OCI-LY7 (cell line): ENCODE data around the gene EYS. TPM values are rescaled to one million over a fixed set of nuclear protein-coding genes. Genes with fewer than 3 reads are reported as not detected.

Source experiments
- BruUV-seq: library from RNA; stranded (reverse); fragments of 400-500 nt; replicated peaks from 2 replicates; lab custom pipeline; 2021; lab: Mats Ljungman, UMichigan
- CTCF ChIA-PET: fragments of 300-600 bp; sonication (Branson Sonifier 250); formaldehyde crosslinking; loops from one replicate; lab custom pipeline; 2022; ENCODE audit warnings: antibody characterized with exemption; ENCODE audit not compliant: unreplicated experiment; lab: Charles Lee
- POLR2A ChIA-PET: fragments of 300-600 bp; sonication (Branson Sonifier 250); formaldehyde crosslinking; loops from one replicate; lab custom pipeline; 2022; ENCODE audit warnings: antibody characterized with exemption; lab: Charles Lee
- DNase-seq: peaks from one replicate; pipeline ENCODE4 v3.0.0-alpha.2; 2015; ENCODE audit warnings: low spot score
- H2AFZ ChIP-seq: fragments of 200-600 bp; sonication (generic), shearing (Covaris generic); 2 replicates; pipeline ENCODE4 v1.6.1; 2014; ENCODE audit warnings: mild to moderate bottlenecking, antibody characterized with exemption, low read length, moderate library complexity
- H3K27ac ChIP-seq: fragments of 200-600 bp; sonication (generic); 2 replicates; pipeline ENCODE4 v1.5.1; 2014; ENCODE audit warnings: mixed run types, low read depth, mild to moderate bottlenecking, moderate library complexity, low read length, inconsistent platforms; ENCODE audit not compliant: poor library complexity, severe bottlenecking
- H3K36me3 ChIP-seq: fragments of 200-600 bp; sonication (generic); 2 replicates; pipeline ENCODE4 v1.6.1; 2014; ENCODE audit warnings: mild to moderate bottlenecking, antibody characterized with exemption, low read length, moderate library complexity, mixed read lengths; ENCODE audit not compliant: insufficient read depth
- H3K4me1 ChIP-seq: fragments of 200-600 bp; sonication (generic); 2 replicates; pipeline ENCODE4 v1.5.1; 2014; ENCODE audit warnings: mild to moderate bottlenecking, low read length; ENCODE audit not compliant: insufficient read depth, poor library complexity, severe bottlenecking
- H3K4me2 ChIP-seq: fragments of 200-600 bp; sonication (generic); 2 replicates; pipeline ENCODE4 v1.6.1; 2014; ENCODE audit warnings: mild to moderate bottlenecking, low read length
- H3K4me3 ChIP-seq: fragments of 200-600 bp; sonication (generic); 2 replicates; pipeline ENCODE4 v1.5.1; 2014; ENCODE audit warnings: mild to moderate bottlenecking, low read depth, low read length; ENCODE audit not compliant: poor library complexity, severe bottlenecking
- H3K79me2 ChIP-seq: fragments of 200-600 bp; sonication (generic); 2 replicates; pipeline ENCODE4 v1.6.1; 2016; ENCODE audit warnings: low read depth, mild to moderate bottlenecking, low read length, moderate library complexity, mixed read lengths; ENCODE audit not compliant: insufficient read depth
- H3K9me2 ChIP-seq: fragments of 200-600 bp; sonication (generic); 2 replicates; pipeline ENCODE4 v1.6.1; 2016; ENCODE audit warnings: mild to moderate bottlenecking, low read length, mixed read lengths; ENCODE audit not compliant: insufficient read depth
- H3K9me3 ChIP-seq: fragments of 200-600 bp; sonication (generic); 2 replicates; pipeline ENCODE4 v1.6.1; 2014; ENCODE audit warnings: mild to moderate bottlenecking, mixed run types, low read length, mixed read lengths
- H4K20me1 ChIP-seq: fragments of 200-600 bp; sonication (generic); 2 replicates; pipeline ENCODE4 v1.6.1; 2014; ENCODE audit warnings: mild to moderate bottlenecking, antibody characterized with exemption, low read length, moderate library complexity, mixed read lengths; ENCODE audit not compliant: insufficient read depth
- EZH2phosphoT487 ChIP-seq: fragments of 200-600 bp; sonication (generic); IDR thresholded peaks from 2 replicates; pipeline ENCODE4 v1.6.1; 2018; ENCODE audit warnings: low read depth, borderline replicate concordance, mild to moderate bottlenecking, mixed run types, antibody characterized with exemption, low read length, moderate library complexity, mixed read lengths
- intact Hi-C: fragments of 100-400 bp; cut with micrococcal nuclease; formaldehyde crosslinking; loops from one replicate; pipeline ENCODE4 v1.10.0; 2022; ENCODE audit not compliant: unreplicated experiment
- total RNA-seq, 2 experiments: library from RNA; depleted of rRNA in 1 of 2; stranded (reverse); fragments of >200 nt in 1 of 2; shearing (Covaris generic) in 1 of 2; gene quantifications; 2 replicates each; pipeline ENCODE4 v1.2.3, GENCODE V29; 2014 to 2022
- TF ChIP-seq, protein P1 (sequence below): fragments of 200-600 bp; sonication (generic); conservative IDR thresholded peaks from 2 replicates; pipeline ENCODE4 v1.5.1; 2014; ENCODE audit warnings: mild to moderate bottlenecking, antibody characterized with exemption, low read length, moderate library complexity, mixed read lengths

EYS gene
- total RNA-seq, 2 experiments from 2014 or later: not detected

DNA sequence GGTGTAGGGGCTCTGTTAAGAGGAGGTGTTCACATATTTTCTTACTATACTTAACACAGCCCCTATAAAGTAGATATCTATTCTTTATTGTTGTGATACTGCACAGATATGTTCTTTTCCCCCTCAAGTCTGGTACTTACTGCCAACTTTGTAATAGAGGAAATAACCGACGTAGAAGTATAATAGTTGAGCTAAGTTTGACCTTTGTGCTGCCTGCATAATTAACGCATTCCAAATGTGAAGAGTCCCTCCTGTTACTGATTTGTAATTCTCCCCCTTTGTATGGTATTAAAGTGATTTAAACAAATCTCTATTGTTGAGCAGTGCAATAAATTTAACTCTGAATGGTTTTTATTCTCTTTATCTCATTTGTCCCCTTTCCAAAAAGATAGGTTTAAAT lies 2032.4 kb downstream of the EYS start:
- Histone ChIP-seq H3K4me3 (no peak overlapping the region), H3K36me3 (peaks cover 55% of the 10 kb centered on the region), H3K4me1 (peaks cover 65% of the 10 kb centered on the region), H3K4me2 (no peak overlapping the region), H3K9me3 (peaks cover 7% of the 10 kb centered on the region; the same call in 1 of the 2 replicates), H3K79me2 (peaks cover 97% of the 10 kb centered on the region), H4K20me1 (no peaks in the 10 kb centered on the region), H2AFZ (no peak overlapping the region), H3K27ac (no peak overlapping the region), H3K9me2 (no peaks in the 10 kb centered on the region)
- DNase-seq: no peak
- BruUV-seq: no TSS peak
- TF ChIP-seq EZH2phosphoT487: no peak
- TF ChIP-seq, protein P1, sequence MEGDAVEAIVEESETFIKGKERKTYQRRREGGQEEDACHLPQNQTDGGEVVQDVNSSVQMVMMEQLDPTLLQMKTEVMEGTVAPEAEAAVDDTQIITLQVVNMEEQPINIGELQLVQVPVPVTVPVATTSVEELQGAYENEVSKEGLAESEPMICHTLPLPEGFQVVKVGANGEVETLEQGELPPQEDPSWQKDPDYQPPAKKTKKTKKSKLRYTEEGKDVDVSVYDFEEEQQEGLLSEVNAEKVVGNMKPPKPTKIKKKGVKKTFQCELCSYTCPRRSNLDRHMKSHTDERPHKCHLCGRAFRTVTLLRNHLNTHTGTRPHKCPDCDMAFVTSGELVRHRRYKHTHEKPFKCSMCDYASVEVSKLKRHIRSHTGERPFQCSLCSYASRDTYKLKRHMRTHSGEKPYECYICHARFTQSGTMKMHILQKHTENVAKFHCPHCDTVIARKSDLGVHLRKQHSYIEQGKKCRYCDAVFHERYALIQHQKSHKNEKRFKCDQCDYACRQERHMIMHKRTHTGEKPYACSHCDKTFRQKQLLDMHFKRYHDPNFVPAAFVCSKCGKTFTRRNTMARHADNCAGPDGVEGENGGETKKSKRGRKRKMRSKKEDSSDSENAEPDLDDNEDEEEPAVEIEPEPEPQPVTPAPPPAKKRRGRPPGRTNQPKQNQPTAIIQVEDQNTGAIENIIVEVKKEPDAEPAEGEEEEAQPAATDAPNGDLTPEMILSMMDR: no peak
- CTCF ChIA-PET: no interaction called here
- intact Hi-C loops: no loop called here
- POLR2A ChIA-PET: interaction anchor here (1.1 to 14.6 kb wide), 2 partner anchors 9 to 18 kb away, joined by 4 to 192 read pairs; no protein-coding TSS in a partner anchor

DNA sequence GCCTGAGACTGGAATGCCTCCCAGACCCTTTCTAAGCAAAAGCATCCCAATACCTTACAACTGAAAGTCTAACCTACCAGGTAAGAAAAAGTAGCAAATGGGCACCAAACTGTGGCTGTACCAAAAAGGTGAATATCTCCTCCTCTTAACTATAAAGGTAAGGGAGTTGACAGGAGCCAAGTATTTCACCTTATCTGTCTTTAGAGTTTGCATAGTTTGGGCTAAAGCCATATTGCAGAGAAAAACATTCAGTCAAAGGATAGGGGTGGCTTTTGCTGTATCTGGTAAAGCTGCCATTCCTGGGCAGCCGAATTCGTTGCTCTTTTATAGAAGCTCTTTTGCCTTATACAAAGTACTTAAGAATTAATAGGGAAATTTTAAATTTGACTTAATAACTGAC lies 2033.3 kb downstream of the EYS start:
- Histone ChIP-seq H3K9me2 (no peaks in the 10 kb centered on the region), H3K4me3 (no peak overlapping the region), H3K4me1 (peaks cover 58% of the 10 kb centered on the region), H3K9me3 (peaks cover 7% of the 10 kb centered on the region; the same call in 1 of the 2 replicates), H3K36me3 (peaks cover 61% of the 10 kb centered on the region), H4K20me1 (no peaks in the 10 kb centered on the region), H3K4me2 (no peak overlapping the region), H3K27ac (no peak overlapping the region), H2AFZ (no peak overlapping the region), H3K79me2 (peaks cover 97% of the 10 kb centered on the region)
- BruUV-seq: no TSS peak
- CTCF ChIA-PET: no interaction called here
- no peak for DNase-seq
- TF ChIP-seq EZH2phosphoT487: no peak
- TF ChIP-seq, protein P1: no peak
- intact Hi-C loops: no loop called here
- POLR2A ChIA-PET: interaction anchor here (1.0 to 14.6 kb wide), 7 partner anchors 9 to 46 kb away, joined by 3 to 192 read pairs (median 6); partner anchors contain the start of gene PHF3

DNA sequence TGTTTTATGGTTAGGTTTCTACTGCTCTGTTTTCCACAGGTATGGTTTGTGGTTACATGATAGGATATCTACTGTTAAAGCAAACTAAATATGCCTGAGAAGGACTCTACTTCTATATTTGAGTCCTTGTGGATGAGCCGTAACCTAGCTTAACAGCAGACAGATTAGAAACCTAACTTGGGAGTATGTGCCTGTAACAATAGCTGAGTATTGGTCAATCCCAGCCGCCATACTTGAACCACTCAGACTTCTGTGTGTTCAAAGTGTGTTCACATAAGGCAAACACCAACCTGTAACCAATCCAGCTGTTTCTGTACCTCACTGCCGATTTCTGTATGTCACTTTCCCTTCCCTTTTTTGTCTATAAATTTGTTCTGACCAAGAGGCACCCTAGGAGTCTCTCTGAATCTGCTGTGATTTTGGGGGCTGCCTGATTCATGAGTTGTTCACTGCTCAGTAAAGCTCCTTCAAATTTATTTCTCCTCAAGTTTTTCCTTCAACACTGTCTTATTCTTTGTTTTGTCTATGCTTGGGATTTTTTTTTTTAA lies 2034.4 kb downstream of the EYS start:
- H3K27ac ChIP-seq: peak overlapping the region; percentile 56
- DNase-seq: peak; percentile 45
- peaks cover 63% of the 10 kb centered on the region for H3K36me3 ChIP-seq
- no peaks in the 10 kb centered on the region for H4K20me1 ChIP-seq
- peak overlapping the region; percentile 43 for H3K4me2 ChIP-seq
- TF ChIP-seq, protein P1: no peak
- no peak for TF ChIP-seq EZH2phosphoT487
- H3K9me3 ChIP-seq: peaks cover 7% of the 10 kb centered on the region; the same call in 1 of the 2 replicates
- H3K79me2 ChIP-seq: peaks cover 97% of the 10 kb centered on the region
- no peaks in the 10 kb centered on the region for H3K9me2 ChIP-seq
- H3K4me1 ChIP-seq: peaks cover 58% of the 10 kb centered on the region
- no TSS peak for BruUV-seq
- intact Hi-C loops: no loop called here
- POLR2A ChIA-PET: interaction anchor here (0.7 to 14.6 kb wide), 14 partner anchors 8 to 126 kb away, joined by 3 to 192 read pairs (median 4); partner anchors contain the start of gene PHF3
- peak overlapping the region; percentile 5 for H3K4me3 ChIP-seq
- CTCF ChIA-PET: interaction anchor here (0.8 to 1.0 kb wide), 3 partner anchors 9 to 13 kb away, joined by 3 read pairs; no protein-coding TSS in a partner anchor
- no peak overlapping the region for H2AFZ ChIP-seq
